Right lobe of liver (tissue), 4 donors: ENCODE data around the gene CSNK1G2.

Source experiments
- POLR2A ChIP-seq: fragments of 450-650 bp; IDR thresholded peaks from one replicate; pipeline ENCODE4 v1.6.1; 2017; ENCODE audit warnings: antibody characterized with exemption, mild to moderate bottlenecking
- TF ChIP-seq, protein P1 (sequence below), 4 donors: fragments of 200-600 bp in 3 of 4; fragments of 450-650 bp in 1 of 4; IDR thresholded peaks; one replicate each; pipeline versions ENCODE4 v1.5.1 to v1.8.0; 2016 to 2022; ENCODE audit warnings: antibody characterized with exemption in 4 of 4, mild to moderate bottlenecking in 2 of 4
- donor health status: DM: no; HTN: no; CAD: no.
- donor health status: DM: no; HTN: no; CAD: no.
- donor health status: DM: no; HTN: yes; CAD: no.

GRCh38 chr19:1968279-1969175 lies 27.6 kb downstream of the CSNK1G2 start:
- TF ChIP-seq, protein P1, sequence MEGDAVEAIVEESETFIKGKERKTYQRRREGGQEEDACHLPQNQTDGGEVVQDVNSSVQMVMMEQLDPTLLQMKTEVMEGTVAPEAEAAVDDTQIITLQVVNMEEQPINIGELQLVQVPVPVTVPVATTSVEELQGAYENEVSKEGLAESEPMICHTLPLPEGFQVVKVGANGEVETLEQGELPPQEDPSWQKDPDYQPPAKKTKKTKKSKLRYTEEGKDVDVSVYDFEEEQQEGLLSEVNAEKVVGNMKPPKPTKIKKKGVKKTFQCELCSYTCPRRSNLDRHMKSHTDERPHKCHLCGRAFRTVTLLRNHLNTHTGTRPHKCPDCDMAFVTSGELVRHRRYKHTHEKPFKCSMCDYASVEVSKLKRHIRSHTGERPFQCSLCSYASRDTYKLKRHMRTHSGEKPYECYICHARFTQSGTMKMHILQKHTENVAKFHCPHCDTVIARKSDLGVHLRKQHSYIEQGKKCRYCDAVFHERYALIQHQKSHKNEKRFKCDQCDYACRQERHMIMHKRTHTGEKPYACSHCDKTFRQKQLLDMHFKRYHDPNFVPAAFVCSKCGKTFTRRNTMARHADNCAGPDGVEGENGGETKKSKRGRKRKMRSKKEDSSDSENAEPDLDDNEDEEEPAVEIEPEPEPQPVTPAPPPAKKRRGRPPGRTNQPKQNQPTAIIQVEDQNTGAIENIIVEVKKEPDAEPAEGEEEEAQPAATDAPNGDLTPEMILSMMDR (IDR thresholded peaks at IDR 0.05), result no peak
- TF ChIP-seq POLR2A, result no peak
